Vagina (tissue), 2 donors: Measurements from ENCODE around the gene MIER3.

Experiments
- CTCF ChIP-seq, 3 experiments: fragments of 450-650 bp in 2 of 3; fragments of 200-600 bp in 1 of 3; sonication (generic) in 1 of 3; IDR thresholded peaks; one replicate each; pipeline ENCODE4 v1.5.1; 2017 to 2019; ENCODE audit warnings: antibody characterized with exemption in 3 of 3, mild to moderate bottlenecking in 2 of 3, moderate library complexity in 2 of 3
- POLR2A ChIP-seq, 2 donors: fragments of 450-650 bp; IDR thresholded peaks; one replicate each; pipeline ENCODE4 v1.6.1; 2017; ENCODE audit warnings: antibody characterized with exemption in 2 of 2, mild to moderate bottlenecking in 2 of 2, moderate library complexity in 2 of 2

- no peak for TF ChIP-seq CTCF (IDR thresholded peaks at IDR 0.05)
- no peak for TF ChIP-seq POLR2A (IDR thresholded peaks at IDR 0.05)
Observed at GRCh38 chr5:56941981-56942380, 9.9 kb downstream of the MIER3 start.
